Measurements from ENCODE around the gene NDOR1.
A peak's percentile ranks its signal among the peaks of the same experiment; 100 is the strongest.

NDOR1 gene

DNA sequence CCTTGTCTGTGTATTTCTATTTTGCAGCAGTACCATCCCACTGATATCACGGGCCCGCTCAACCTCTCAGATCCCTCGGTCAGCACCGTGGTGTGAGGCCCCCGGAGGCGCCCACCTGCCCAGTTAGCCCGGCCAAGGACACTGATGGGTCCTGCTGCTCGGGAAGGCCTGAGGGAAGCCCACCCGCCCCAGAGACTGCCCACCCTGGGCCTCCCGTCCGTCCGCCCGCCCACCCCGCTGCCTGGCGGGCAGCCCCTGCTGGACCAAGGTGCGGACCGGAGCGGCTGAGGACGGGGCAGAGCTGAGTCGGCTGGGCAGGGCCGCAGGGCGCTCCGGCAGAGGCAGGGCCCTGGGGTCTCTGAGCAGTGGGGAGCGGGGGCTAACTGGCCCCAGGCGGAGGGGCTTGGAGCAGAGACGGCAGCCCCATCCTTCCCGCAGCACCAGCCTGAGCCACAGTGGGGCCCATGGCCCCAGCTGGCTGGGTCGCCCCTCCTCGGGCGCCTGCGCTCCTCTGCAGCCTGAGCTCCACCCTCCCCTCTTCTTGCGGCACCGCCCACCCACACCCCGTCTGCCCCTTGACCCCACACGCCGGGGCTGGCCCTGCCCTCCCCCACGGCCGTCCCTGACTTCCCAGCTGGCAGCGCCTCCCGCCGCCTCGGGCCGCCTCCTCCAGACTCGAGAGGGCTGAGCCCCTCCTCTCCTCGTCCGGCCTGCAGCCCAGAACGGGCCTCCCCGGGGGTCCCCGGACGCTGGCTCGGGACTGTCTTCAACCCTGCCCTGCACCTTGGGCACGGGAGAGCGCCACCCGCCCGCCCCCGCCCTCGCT lies 37.5 kb upstream of the NDOR1 start:
- peak in 1 of 2 donors; percentile 5 for DNase-seq

DNA sequence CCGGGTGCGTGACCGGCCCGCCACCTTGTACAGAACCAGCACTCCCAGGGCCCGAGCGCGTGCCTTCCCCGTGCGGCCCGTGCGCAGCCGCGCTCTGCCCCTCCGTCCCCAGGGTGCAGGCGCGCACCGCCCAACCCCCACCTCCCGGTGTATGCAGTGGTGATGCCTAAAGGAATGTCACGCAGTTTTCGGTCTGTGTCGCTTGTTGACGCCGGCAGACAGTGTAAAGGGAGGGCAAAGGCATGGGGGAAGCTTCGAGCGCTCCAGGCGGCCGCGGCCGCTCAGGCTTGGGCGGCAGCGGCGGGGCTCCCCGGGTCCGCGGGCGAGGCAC lies 37.0 kb upstream of the NDOR1 start:
- no peak for DNase-seq

DNA sequence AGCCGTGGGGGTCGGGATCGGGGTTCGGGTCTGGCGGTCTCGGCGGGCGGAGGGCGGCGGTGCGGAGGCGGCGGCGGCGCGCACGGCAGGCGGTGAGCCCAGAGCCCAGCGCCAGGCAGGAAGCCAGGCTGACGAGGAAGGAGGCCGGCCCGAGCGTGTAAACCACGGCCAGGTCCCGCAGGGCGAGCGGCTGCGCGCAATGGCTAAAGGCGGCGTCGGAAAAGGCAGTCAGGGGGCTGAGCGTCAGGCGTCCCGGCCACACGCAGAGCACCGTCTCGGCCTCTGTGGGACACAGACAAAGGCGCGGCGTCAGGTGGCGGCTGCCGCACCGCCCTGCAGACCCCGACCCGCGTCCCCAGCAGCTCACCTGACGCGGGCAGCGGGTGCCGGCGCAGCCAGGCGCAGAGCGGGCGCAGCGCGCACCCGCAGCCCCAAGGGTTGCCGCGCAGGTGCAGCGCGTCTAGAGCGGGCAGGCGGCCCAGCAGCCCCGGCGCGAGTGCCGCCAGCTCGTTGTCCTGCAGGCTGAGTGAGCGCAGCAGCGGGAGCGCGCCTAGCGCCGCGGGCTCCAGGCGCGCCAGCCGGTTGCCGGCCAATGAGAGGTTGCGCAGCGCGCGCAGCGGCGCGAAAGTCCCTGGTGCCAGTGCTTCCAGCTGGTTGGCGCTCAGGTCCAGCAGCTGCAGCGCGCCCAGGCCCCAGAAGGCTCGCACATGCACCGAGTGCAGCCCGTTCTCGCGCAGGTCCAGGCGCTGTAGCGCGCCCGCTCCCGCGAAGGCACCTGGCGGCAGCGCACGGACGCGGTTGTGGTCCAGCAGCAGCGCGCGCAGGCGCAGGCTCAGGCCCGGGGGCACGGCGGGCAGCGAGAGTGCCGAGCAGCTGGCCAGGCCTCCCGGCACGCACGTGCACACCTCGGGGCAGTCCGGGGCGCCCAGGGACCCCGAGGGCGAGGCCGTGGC lies 36.3 kb upstream of the NDOR1 start:
- DNase-seq: no peak

DNA sequence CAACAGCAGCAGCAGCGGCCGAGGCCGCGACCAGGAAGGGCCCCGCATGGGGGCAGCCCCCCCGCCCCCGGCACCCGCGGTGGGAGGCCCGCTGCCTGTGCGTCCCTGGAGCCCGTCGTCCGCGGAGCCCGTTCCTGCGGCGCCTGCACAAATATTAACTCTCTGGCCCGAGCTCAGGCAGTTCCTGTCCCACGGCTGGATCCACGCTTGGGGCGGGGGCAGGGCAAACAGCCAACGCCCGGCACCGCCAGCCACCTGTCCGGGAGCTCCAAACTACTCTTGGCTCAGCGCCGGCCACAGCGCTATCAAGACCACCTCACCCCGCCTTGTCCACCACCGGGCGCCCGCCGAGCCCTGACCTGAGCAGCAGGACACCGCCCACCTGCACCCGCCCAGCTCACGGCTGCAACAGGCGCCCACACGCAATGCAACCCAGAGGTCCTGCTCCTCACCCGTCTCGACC lies 35.6 kb upstream of the NDOR1 start, which contains the start of gene LRRC26:
Gene LRRC26 (minus strand): TSS at position 156 of the 463 bp plus-strand sequence. CDS start 108 bp downstream, at position 48.
- no peak for DNase-seq

DNA sequence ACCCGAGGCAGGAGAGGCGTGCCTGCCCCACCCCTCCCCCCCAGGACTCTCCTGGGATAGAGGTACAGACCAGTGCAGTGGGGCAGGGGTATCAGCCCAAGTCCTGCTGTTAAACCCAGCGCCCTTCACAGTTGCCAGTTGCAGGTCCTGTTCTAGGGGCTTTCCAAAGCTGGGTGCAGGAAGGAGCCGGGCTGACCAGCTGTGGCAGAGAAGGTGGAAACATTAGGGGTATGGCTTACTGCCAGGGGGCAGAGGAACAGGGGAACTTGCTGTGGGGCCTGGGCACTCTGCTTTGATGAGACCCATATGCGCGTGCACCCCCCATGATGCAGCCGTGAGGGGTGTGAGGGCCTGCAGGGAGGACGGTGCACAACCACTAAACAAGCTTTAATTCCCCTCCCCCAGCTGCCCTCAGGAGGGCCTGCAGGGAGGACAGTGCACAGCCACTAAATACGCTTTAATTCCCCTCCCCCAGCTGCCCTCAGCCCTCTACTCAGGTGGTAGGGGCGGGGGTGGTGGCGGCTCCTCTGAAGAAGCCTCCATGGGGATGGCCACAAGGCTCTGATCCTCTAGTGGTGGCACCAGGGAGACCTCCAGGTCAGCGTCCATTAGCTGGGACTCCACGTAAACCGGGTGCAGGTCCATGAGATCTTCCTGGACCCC lies 34.9 kb upstream of the NDOR1 start:
- DNase-seq: no peak

DNA sequence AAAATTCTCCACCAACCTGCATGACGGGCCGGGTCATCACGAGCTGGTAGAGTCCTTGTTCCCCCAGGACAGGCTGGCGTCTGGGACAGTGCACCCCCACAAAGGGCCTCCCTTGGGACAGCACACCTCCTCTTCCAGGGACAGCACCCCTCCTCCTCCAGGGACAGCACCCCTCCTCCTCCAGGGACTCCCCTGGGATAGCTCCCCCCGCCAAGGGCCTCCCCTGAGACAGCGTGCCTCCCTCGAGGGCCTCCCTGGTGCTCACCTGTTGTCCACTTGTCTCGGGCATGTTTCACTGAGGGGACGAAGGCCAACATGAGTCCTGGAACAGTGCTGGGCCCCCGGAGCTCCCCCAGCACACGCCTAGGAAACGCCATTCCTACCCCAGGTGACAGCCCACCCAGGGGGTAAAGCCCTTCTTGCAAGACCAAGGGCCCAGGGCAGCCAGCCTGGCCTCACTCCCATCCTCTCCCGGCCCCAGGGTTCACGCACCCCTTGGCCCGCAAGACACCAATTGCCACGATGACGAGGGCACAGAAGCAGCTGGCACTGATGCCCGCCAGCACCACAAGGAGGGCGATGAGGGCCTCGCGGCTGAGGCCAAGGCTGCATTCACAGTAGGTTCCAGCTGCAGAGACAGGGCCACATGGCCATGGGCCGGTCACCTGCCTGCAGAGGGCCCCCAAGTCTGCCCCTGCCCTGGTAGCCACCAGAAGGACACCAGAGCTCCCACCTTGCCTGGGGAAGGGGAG lies 34.2 kb upstream of the NDOR1 start:
- no peak for DNase-seq

DNA sequence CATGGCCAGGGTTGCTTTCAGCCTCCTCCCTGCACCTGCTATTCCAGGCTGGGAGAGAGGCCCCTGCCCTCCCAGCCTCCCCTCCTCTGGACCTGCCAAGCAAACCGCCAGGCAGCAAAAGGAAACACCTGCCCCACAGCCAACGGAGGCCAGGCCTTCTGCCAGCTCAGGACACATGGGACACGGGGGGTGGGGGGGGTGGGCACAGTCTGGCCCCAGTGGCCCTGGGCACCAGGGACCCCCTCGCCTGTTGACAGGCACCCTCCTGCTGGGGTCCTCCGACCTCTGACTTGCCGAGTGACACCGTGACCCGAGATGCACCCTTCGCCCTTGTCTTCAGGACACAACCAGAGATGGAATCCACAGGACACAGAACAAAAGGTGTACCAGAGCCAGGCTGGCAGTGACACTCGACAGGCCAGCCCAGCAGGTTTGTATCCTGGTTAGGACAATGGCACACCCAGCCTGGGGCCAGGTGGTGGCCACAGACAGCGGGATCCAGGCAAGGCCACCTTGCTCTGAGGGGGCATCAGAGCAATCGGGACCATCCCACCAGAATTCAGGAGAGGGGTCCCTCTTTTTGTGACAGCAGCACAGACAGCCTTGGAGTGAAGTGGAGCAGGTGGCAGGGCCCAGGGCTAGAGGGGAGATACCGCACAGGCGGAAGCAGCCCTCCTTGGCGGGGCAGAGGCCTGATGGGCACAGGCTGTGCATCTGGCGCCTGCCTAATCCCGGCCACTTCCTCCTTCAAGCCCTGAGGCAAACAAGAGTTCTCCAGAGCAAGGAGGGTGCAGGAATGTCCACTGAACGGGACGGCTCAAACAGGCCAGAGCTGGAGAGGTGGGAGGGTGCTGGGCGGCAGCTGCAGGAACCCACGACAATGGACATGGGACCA lies 32.4 kb upstream of the NDOR1 start:
- DNase-seq: no peak

DNA sequence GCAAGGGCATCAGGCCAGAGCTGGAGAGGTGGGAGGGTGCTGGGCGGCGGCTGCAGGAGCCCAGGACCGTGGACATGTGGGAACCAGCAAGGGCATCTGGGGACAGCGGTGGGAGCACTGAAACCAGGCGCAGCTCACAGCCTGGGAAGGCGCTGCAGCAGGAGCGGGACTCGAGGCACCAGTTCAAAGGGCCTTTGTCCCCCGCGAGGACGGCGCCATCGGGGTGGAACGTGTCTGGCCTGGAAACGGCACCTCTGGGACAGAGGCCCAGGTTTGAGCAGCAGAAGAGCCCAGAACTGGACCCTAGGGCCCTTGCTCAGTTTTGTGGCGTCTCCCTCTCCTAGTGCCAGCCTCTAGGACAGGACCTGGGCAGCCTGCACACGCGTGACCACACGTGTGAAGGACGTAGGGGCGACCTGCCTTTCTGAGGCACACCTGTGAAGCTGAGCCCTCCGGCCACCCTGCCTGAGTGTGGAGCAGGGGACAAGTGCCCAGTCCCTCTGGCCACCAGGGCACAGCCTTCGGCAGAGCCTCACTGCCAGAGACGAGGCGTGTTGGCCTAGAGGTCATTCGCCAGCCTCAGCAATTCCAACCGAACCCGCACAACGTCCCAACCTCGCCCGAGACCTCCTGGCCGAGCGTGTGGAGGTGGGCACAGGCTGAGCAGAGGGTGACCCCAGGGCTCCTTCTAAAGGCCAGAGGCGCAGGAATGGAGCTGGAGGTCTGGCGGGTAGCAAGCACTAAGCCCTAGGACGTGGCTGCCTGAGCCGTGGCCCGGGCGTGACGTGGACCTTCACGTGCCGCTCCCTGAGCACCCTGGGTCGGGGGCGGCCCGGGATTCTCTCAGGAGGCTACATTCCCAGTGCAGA lies 31.5 kb upstream of the NDOR1 start:
- no peak for DNase-seq

DNA sequence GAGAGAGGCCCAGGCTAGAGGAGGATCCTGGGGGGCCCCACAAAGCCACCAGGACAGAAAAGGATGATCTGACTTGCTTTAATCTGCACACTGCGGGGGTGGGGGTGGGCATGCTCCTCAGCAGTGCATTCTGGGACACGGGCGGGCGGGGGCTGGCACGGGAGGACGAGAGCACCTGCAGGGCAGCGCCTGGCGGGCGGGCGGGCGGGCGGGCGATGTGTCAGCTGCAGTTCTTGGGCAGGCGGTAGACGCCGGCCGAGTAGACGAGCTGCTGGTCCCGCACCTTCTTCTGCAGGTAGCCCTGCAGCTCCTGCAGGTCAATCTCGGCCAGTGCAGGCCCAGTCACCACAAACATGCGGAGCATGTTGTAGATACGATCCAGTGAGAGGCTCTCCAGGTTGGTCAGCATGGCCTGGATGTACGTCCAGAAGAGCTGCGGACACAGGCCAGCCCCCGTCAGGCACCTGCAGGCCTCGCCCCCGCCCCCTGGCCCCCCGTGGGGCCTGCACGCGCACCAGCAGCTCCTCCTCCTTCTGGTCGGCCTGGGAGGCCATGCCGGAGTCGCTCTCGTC lies 30.7 kb upstream of the NDOR1 start:
- no peak for DNase-seq

DNA sequence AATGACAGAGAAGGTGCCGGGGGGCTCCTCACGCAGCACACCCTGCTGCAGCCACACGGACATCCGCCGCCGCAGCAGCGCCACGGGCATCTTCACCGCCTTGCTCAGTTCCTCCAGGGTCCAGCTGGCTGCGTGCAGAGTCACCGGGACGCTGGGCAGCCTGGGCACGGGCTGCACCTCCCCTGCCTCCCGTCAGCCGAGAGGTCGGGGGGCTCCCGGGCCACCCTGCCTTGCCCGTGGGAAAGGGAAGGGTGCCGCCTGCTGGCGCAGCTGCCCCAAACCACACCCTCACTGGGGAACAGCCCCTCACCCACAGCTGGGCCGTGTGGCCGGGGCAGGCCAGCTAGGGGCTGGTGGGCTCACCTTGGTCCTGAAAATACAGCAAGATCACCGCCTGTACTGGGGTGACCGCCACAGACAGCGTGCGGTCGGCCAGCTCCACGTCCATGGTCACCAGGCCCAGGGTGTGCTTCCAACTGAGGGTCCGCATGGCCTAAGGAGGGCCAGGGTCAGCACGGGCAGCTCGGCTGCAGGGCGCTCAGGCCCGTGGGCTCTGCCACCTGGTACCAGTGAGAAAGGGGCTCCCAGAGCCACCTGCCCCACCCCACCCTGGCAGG lies 30.0 kb upstream of the NDOR1 start:
- DNase-seq: no peak

DNA sequence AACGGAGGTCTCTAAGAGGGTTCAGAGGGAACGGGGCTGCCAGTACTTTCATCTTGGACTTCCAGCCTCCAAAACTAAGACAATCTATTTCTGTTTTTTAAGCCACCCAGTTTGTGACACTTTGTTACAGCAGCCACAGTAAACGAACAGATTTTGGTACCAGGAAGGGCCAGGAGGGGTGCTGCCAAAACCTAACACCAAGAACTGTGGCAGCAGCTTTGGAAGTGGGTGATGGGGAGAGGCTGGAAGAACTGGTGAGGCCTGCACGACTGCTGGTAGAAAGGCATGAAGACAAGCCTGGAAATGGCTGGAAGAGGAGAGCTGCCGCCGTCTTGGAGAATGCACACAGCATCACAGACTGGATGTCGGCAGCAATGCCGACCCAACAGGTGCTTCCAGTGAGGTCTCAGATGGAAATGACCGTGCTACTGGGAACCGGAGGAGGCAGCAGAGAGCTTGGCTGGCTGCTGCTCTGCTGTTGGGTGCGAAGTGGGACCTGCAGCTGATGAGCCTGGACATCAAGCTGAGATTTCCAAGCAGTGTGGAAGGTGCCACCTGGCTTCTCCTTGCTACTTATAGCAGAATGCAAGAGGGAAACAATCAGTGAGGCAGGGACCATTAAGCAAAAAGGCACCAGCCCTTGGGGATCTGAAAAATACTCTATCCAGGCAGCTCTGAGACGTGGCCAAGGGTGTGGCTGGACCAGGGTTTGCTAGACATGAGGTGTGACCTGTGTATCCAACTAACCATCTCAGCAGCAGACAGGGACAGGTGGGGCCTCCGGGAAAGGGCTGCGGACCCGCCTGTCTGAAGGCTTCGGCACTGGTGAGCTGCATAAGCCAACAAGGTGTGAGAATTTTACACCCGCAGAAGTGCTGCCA lies 29.0 kb upstream of the NDOR1 start:
- DNase-seq: peak; percentile 12 to 14

DNA sequence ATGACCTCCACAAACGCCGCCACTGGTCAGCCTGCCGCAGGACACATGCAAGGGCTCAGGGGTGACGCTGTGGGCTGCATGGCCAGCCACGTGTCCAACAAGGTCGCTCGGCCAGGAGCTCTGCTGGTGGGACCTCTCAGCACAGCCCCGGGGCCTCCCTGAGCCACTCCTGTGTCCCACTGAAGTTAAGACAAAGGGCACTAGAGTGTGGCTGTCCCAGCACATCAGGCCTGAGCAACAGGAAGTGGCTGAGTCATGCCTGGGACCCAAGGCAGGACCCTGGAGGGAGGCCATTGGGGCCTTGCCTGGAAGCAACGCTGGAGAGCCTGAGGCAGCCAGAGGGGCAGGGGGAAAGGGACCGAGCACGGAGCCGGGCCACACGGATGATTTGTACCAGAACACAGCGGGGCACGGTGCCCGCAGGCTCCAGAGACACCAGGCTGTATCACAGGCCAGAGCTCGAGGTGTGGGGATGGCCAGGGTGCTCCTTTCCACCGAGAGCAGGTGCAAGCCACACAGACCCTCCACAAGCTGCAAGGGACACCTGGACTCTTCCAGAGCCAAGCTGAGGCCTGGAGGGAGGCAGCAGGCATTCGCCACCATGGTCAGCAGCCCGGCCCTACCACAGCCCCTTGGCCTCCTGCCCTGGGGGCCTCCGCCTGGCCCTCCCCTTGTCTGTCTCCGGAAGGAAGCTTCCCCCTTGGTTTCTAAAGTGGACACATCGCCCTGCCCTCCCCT lies 27.1 kb upstream of the NDOR1 start:
- no peak for DNase-seq

DNA sequence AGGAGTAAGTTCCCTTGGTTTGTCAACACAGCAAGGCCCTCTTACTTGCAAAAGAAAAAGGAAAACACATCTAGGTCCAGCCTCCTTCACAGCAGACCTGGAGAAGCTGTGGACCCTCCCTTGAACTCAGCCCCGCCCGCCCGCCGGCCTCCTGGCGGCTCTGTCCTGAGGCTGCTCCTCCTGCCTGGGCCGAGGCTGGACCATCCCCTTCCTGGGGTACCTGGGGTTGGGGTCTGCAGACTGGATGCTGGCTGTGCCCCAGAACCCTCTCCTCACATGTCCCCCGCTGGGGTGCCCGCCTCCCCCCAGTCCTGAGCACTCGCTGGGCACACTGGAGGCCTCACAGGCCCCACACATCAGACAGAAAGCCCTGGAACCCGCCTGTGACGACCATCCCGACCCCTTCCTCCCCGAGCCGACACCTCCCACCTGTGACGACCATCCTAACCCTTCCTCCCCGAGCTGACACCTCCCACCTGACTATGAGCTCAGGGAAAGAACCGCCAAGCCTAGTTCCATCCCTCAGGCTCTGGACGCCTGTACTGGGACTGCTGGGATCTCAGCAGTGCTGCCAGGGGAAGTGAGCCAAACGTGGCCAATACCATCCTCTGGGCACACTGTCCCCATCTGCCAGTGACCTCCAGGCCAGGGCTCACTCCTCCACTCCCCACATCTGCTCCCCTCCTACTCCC lies 26.4 kb upstream of the NDOR1 start:
- no peak for DNase-seq

DNA sequence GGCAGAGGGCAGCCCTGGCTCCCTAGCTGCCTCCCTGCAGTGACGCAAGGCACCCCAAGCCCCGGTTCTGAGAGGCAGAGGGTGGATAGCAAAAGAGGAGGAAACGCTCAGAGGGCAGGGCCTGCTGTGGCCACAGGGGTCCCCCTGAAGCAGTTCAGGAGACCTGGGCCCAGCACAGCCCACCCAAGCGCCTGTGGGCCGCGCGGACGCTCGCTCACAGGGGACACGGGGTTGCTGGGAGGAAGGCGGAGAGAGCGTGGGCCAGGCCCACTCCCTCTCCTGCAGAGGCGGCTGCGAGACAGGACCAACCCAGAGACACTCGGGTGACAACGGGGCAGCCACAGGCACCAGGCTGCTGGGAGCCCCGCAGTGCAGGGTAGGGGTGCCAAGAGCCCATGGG lies 25.7 kb upstream of the NDOR1 start:
- no peak for DNase-seq

DNA sequence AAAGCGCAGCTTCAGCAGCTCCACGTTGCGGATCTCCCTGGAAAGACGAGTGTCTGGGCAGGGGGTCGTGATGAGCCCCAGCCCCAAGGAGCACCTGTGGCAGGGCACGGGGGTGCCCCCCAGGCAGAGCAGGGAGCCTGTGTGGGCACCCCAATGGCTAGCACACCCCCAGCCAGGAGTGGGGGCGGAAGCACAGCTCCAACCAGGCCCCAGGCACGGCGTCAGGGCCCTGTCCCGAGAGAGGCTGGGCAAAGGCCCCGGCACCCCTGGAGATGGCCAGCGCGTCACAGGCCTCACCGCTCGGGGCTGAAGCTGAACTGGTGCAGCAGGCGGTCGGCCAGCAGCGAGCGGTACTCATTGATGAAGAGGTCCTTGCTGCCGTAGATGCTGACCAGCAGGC lies 25.0 kb upstream of the NDOR1 start:
- no peak for DNase-seq

DNA sequence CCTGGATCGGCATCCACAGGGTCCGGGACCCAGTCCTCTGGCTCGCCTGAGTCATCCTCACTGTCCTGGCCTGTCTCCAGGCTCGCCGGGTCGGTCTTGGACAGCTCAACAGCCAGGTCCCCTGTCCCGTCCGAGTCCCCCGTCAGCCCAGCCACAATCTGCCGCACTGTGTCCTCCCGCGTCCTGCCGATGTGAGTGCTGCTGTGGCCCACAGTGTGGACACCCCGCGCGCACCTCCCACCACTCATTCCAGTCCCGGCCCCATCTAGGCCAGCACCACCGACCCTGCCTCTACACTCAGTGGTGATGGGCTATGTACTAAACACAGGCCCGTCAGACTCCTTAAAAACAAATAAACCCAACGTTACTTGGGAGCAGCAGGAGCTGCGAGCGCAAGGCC lies 23.8 kb upstream of the NDOR1 start:
- DNase-seq: no peak

DNA sequence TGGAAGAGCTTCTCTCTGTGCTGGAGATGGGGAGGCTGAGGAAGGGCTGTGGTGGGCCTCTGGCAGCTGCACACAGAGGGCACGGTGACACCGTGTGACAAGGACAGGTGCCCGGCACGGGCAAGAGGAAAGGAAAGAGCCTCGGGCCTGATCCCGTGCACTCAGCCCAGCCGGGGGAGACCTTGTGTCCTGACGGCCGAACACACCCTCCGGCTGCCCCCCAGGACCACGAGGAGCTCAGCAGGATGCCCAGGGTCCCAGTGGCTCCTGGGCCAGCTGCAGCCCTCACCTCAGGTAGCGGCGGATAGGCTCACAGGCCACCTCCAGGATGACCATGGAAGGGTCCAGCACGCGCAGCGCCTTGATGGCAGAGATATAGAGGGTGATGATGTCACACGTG lies 22.7 kb upstream of the NDOR1 start:
- DNase-seq: no peak
